ENCODE results near the gene MEGF9. TPM values are rescaled to one million over a fixed set of nuclear protein-coding genes. Genes with fewer than 3 reads are reported as not detected.
A peak's percentile ranks its signal among the peaks of the same experiment; 100 is the strongest.

The MEGF9 gene
- total and polyA plus RNA-seq, 2 experiments from 2014 or later = 10.3 to 27.4 TPM

GRCh38 chr9:120580051-120580896, 134.0 kb downstream of the MEGF9 start, which contains the start of gene CDK5RAP2:
Gene CDK5RAP2, minus strand, starts transcription at chr9:120580167. Its CDS starts 189 bp downstream, at chr9:120579978.
- peak; percentile 98 for DNase-seq (ENCODE audit: low spot score)
- H3K36me3 ChIP-seq (replicated peaks; ENCODE audit: insufficient read depth, low read depth) = no peaks in the 10 kb centered on the region
- no peaks in the 10 kb centered on the region for H3K27me3 ChIP-seq
- peak within 1 kb of the TSS; percentile 86 for H3K4me2 ChIP-seq
- H3K4me1 ChIP-seq (ENCODE audit: insufficient read depth) = peaks cover 7% of the 10 kb centered on the region
- 10% methylated on average over 33 of the region's 33 CpGs for WGBS (ENCODE audit: low lambda C conversion rate, missing lambda C conversion rate)
- no peaks in the 10 kb centered on the region for H3K9me3 ChIP-seq (ENCODE audit: low read depth)
- TF ChIP-seq EZH2 (IDR thresholded peaks at IDR 0.05; ENCODE audit: borderline replicate concordance) = no peak
- TF ChIP-seq EZH2phosphoT487 (IDR thresholded peaks at IDR 0.05; ENCODE audit: low read depth, severe bottlenecking, unreplicated experiment) = no peak
- TF ChIP-seq, protein P1, sequence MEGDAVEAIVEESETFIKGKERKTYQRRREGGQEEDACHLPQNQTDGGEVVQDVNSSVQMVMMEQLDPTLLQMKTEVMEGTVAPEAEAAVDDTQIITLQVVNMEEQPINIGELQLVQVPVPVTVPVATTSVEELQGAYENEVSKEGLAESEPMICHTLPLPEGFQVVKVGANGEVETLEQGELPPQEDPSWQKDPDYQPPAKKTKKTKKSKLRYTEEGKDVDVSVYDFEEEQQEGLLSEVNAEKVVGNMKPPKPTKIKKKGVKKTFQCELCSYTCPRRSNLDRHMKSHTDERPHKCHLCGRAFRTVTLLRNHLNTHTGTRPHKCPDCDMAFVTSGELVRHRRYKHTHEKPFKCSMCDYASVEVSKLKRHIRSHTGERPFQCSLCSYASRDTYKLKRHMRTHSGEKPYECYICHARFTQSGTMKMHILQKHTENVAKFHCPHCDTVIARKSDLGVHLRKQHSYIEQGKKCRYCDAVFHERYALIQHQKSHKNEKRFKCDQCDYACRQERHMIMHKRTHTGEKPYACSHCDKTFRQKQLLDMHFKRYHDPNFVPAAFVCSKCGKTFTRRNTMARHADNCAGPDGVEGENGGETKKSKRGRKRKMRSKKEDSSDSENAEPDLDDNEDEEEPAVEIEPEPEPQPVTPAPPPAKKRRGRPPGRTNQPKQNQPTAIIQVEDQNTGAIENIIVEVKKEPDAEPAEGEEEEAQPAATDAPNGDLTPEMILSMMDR (IDR thresholded peaks at IDR 0.05; ENCODE audit: poor library complexity) = no peak
- peak within 1 kb of the TSS; percentile 60 for H3K27ac ChIP-seq
- H4K20me1 ChIP-seq (ENCODE audit: insufficient read depth, poor library complexity, severe bottlenecking) = no peaks in the 10 kb centered on the region
- H3K79me2 ChIP-seq = peaks cover 45% of the 10 kb centered on the region
- H2AFZ ChIP-seq = peak within 1 kb of the TSS; percentile 98
- H3K4me3 ChIP-seq = peak within 1 kb of the TSS; percentile 64
- H3K9me2 ChIP-seq (replicated peaks; ENCODE audit: insufficient read depth) = no peaks in the 10 kb centered on the region

- peak; percentile 40 for DNase-seq (ENCODE audit: low spot score)
- Histone ChIP-seq H3K36me3 (replicated peaks; ENCODE audit: insufficient read depth, low read depth) (no peaks in the 10 kb centered on the region), H3K4me1 (ENCODE audit: insufficient read depth) (peaks cover 8% of the 10 kb centered on the region), H3K27me3 (no peaks in the 10 kb centered on the region), H2AFZ (peak overlapping the region; percentile 85), H3K9me2 (replicated peaks; ENCODE audit: insufficient read depth) (no peaks in the 10 kb centered on the region), H3K4me3 (peak overlapping the region; percentile 64), H3K79me2 (peaks cover 52% of the 10 kb centered on the region), H3K27ac (peak overlapping the region; percentile 60), H3K9me3 (ENCODE audit: low read depth) (no peaks in the 10 kb centered on the region), H4K20me1 (ENCODE audit: insufficient read depth, poor library complexity, severe bottlenecking) (no peaks in the 10 kb centered on the region), H3K4me2 (peak overlapping the region; percentile 86)
- TF ChIP-seq, protein P1 (IDR thresholded peaks at IDR 0.05; ENCODE audit: poor library complexity) = no peak
- 8% methylated on average over 29 of the region's 31 CpGs for WGBS (ENCODE audit: low lambda C conversion rate, missing lambda C conversion rate)
Observed at GRCh38 chr9:120579139-120580050, 134.9 kb downstream of the MEGF9 start.

- H3K27ac ChIP-seq = peak overlapping the region; percentile 56
- H3K4me2 ChIP-seq = peak overlapping the region; percentile 31
- H3K36me3 ChIP-seq (replicated peaks; ENCODE audit: insufficient read depth, low read depth) = no peaks in the 10 kb centered on the region
- H3K4me1 ChIP-seq (ENCODE audit: insufficient read depth) = peaks cover 27% of the 10 kb centered on the region
- no peaks in the 10 kb centered on the region for H3K9me2 ChIP-seq (replicated peaks; ENCODE audit: insufficient read depth)
- no peaks in the 10 kb centered on the region for H3K9me3 ChIP-seq (ENCODE audit: low read depth)
- TF ChIP-seq, protein P1 (IDR thresholded peaks at IDR 0.05; ENCODE audit: poor library complexity) = no peak
- TF ChIP-seq EZH2 (IDR thresholded peaks at IDR 0.05; ENCODE audit: borderline replicate concordance) (no peak), EZH2phosphoT487 (IDR thresholded peaks at IDR 0.05; ENCODE audit: low read depth, severe bottlenecking, unreplicated experiment) (no peak)
- H3K27me3 ChIP-seq = no peaks in the 10 kb centered on the region
- no peak overlapping the region for H3K4me3 ChIP-seq
- no peak overlapping the region for H2AFZ ChIP-seq
- peaks cover 70% of the 10 kb centered on the region for H3K79me2 ChIP-seq
- WGBS (ENCODE audit: low lambda C conversion rate, missing lambda C conversion rate) = 84% methylated on average over 2 of the region's 2 CpGs
- no peaks in the 10 kb centered on the region for H4K20me1 ChIP-seq (ENCODE audit: insufficient read depth, poor library complexity, severe bottlenecking)
- no peak for DNase-seq (ENCODE audit: low spot score)
Observed at GRCh38 chr9:120574473-120574872, 139.8 kb downstream of the MEGF9 start.
